IPS-18a (cell line): ENCODE results near the gene NABP2.

ENCODE experiments used
- H3K27ac ChIP-seq: one replicate; pipeline ENCODE4 v1.5.1; 2013; ENCODE audit warnings: low read length
- H3K27me3 ChIP-seq: one replicate; pipeline ENCODE4 v1.6.1; 2013; ENCODE audit warnings: mild to moderate bottlenecking, low read length; ENCODE audit not compliant: control insufficient read depth, insufficient read depth
- H3K36me3 ChIP-seq: one replicate; pipeline ENCODE4 v1.6.1; 2013; ENCODE audit warnings: low read depth, low read length; ENCODE audit not compliant: control insufficient read depth
- H3K4me1 ChIP-seq: one replicate; pipeline ENCODE4 v1.6.1; 2013; ENCODE audit warnings: low read depth, low read length; ENCODE audit not compliant: control insufficient read depth
- H3K4me3 ChIP-seq: one replicate; pipeline ENCODE4 v1.5.1; 2013; ENCODE audit warnings: low read length
- H3K9ac ChIP-seq: one replicate; pipeline ENCODE4 v1.6.1; 2013; ENCODE audit warnings: mild to moderate bottlenecking, low read length, moderate library complexity
- H3K9me3 ChIP-seq: one replicate; pipeline ENCODE4 v1.6.1; 2013; ENCODE audit warnings: low read depth, low read length; ENCODE audit not compliant: control insufficient read depth

The NABP2 gene

GRCh38 chr12:56231184-56231582 lies 7.0 kb downstream of the NABP2 start:
- Histone ChIP-seq H3K9ac (no peak overlapping the region), H3K4me3 (no peak overlapping the region), H3K27me3 (no peaks in the 10 kb centered on the region), H3K27ac (no peak overlapping the region), H3K9me3 (no peaks in the 10 kb centered on the region), H3K4me1 (no peaks in the 10 kb centered on the region), H3K36me3 (no peaks in the 10 kb centered on the region)

DNA sequence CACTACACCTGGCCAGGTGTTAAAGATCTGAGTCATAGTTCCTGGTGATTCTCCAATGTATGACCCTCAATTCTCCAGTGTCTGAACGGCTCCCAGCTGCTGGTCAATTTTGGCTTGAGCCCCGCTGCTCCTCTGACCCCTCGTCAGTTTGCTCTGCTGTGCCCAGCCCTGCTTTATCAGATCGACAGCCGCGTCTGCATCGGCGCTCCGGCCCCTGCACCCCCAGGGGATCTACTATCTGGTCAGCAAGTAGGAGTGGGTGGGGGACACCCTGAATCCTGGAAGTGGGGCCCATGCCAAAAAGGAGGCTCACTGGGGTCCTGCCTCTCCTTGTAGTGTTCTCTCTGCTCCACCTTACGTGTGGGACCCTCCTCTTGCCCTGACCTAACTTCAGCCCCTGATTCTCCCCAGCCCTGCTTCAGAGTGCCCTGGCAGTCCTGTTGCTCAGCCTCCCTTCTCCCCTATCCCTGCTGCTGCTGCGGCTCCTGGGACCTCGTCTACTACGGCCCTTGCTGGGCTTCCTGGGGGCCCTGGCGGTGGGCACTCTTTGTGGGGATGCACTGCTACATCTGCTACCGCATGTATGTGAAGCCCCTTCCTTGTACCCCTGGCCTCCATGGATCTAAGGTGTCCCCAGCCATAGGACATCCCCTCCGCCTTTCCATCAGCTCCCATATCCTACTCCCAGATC lies 10.7 kb downstream of the NABP2 start:
- Histone ChIP-seq H3K27me3 (no peaks in the 10 kb centered on the region), H3K4me3 (no peak overlapping the region), H3K36me3 (no peaks in the 10 kb centered on the region), H3K9ac (no peak overlapping the region), H3K9me3 (no peaks in the 10 kb centered on the region), H3K27ac (no peak overlapping the region), H3K4me1 (no peaks in the 10 kb centered on the region)

GRCh38 chr12:56236091-56236490 lies 11.9 kb downstream of the NABP2 start:
- Histone ChIP-seq H3K27me3 (no peaks in the 10 kb centered on the region), H3K27ac (no peak overlapping the region), H3K4me3 (no peak overlapping the region), H3K9ac (no peak overlapping the region), H3K4me1 (no peaks in the 10 kb centered on the region), H3K9me3 (no peaks in the 10 kb centered on the region), H3K36me3 (peaks cover 5% of the 10 kb centered on the region)

DNA sequence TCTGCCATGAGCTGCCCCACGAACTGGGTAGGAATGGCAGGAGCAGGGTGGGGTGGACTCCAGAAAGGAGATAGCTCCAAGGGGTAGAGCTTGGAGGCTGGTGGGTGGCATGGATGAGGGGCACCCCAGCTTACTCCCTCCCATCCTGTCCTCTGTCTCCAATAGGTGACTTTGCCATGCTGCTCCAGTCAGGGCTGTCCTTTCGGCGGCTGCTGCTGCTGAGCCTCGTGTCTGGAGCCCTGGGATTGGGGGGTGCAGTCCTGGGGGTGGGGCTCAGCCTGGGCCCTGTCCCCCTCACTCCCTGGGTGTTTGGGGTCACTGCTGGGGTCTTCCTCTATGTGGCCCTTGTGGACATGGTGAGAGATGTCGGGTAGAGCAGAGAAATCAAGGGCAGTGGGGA lies 12.8 kb downstream of the NABP2 start:
- Histone ChIP-seq H3K36me3 (peaks cover 13% of the 10 kb centered on the region), H3K4me3 (no peak overlapping the region), H3K27ac (no peak overlapping the region), H3K27me3 (no peaks in the 10 kb centered on the region), H3K9me3 (no peaks in the 10 kb centered on the region), H3K9ac (no peak overlapping the region), H3K4me1 (no peaks in the 10 kb centered on the region)

DNA sequence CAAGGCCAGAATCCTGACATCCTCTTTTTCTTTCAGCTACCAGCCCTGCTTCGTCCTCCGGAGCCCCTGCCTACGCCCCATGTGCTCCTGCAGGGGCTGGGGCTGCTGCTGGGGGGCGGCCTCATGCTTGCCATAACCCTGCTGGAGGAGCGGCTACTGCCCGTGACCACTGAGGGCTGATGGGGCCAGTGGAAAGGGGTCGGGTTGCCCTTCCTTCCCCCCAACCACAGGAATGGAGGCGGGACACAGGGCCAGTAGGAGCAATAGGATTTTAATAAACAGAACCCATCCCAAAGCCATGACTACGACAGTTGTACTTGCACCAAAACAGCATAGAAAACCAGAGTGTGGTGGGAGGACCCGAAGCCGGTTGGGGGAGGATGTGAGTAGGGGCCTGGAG lies 13.4 kb downstream of the NABP2 start:
- Histone ChIP-seq H3K4me3 (no peak overlapping the region), H3K36me3 (peaks cover 16% of the 10 kb centered on the region), H3K27ac (no peak overlapping the region), H3K9ac (no peak overlapping the region), H3K4me1 (no peaks in the 10 kb centered on the region), H3K9me3 (no peaks in the 10 kb centered on the region), H3K27me3 (no peaks in the 10 kb centered on the region)

DNA sequence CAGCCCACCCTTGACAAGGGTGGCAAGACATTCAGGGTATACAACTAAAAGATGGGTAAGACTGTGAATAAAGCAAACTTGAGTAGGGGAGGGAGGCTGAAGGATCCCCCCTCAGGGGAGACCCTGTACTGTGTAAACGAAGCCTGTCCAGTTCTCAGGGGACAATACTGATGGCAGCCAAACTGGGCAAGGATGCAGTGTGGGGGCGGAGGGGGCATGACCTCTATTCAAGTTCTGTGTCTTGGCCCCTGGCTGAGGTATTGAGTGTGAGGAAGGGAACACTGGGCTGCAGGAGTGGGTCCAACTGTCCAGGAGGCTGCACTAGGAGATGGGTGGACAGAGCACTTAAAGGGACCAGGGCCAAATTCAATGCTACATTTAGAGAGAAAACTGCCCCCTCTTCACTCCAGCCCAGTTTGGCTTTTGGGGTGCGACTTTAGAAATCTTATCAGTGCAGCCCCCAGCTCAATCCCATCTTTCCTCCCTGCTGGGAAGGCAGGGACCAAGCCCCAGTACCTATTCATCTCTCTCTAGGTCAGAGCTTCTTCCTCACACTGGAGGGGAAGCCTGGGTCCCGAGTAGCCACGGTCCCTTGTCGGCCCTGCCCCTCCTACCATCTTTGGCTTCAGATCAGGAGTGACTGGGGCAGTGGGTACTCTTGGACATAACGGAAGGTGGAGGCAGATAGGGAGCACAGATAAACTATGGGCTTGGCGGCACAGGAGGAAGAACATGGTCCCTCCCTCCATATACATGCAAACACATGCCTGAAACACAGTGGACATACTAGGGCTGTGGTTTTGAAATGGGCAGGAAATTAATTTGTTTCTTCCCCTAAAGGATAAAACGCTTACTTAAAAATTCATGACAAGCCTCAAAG lies 17.5 kb downstream of the NABP2 start:
- no peak overlapping the region for H3K9ac ChIP-seq
- no peak overlapping the region for H3K4me3 ChIP-seq
- H3K9me3 ChIP-seq = no peaks in the 10 kb centered on the region
- H3K27me3 ChIP-seq = no peaks in the 10 kb centered on the region
- peaks cover 50% of the 10 kb centered on the region for H3K36me3 ChIP-seq
- no peaks in the 10 kb centered on the region for H3K4me1 ChIP-seq
- no peak overlapping the region for H3K27ac ChIP-seq

- H3K36me3 ChIP-seq = peaks cover 62% of the 10 kb centered on the region
- no peak overlapping the region for H3K9ac ChIP-seq
- H3K27ac ChIP-seq = no peak overlapping the region
- H3K27me3 ChIP-seq = no peaks in the 10 kb centered on the region
- no peak overlapping the region for H3K4me3 ChIP-seq
- no peaks in the 10 kb centered on the region for H3K9me3 ChIP-seq
- no peaks in the 10 kb centered on the region for H3K4me1 ChIP-seq
Observed at GRCh38 chr12:56242986-56243385, 18.8 kb downstream of the NABP2 start.

DNA sequence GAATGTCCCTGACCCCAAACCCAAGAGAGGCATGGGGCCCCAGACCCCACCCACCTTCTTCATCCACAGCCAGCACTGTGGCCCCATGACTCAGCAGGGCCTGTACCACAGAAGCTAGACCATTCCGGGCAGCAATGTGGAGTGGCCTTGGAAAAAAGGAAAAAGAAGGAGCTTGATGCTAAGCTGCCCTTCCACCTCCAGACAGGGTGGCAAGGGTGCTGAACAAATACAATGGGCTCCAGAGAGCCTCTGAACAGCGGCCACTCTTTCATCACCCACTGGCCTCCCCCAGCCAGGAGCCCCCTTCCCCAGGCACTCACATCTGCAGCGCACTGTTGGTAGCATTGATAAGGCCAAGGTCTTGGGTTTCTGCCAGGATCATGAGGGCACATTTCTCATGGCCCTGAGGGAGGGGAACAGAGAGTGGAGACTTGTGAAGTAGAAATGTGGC lies 19.6 kb downstream of the NABP2 start:
- Histone ChIP-seq H3K9me3 (no peaks in the 10 kb centered on the region), H3K4me3 (no peak overlapping the region), H3K9ac (no peak overlapping the region), H3K4me1 (no peaks in the 10 kb centered on the region), H3K36me3 (peaks cover 69% of the 10 kb centered on the region), H3K27ac (no peak overlapping the region), H3K27me3 (no peaks in the 10 kb centered on the region)

- H3K27me3 ChIP-seq = no peaks in the 10 kb centered on the region
- H3K9ac ChIP-seq = no peak overlapping the region
- no peak overlapping the region for H3K4me3 ChIP-seq
- H3K36me3 ChIP-seq = peaks cover 75% of the 10 kb centered on the region
- no peaks in the 10 kb centered on the region for H3K4me1 ChIP-seq
- H3K9me3 ChIP-seq = no peaks in the 10 kb centered on the region
- no peak overlapping the region for H3K27ac ChIP-seq
Observed at GRCh38 chr12:56244494-56244893, 20.4 kb downstream of the NABP2 start.

DNA sequence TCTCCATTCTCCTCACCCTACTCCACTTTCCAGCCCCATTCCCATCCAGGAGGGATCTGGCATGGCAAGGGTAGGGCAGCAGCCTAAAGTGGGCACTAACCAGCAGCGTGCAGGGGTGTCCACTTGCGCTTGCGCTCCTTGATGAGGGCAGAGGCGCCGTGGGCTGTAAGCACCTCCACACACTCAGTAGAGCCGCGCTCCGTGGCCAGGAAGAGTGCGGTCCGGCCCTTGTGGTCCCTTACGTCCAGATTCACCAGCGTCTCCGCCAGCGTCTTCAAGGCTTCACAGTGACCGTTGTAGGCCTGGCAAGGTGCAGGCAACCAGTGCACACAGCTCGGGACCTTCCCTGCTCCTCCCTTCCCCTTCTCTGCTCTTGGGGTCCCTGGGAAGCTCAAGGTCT lies 23.8 kb downstream of the NABP2 start:
- H3K9ac ChIP-seq = no peak overlapping the region
- H3K4me3 ChIP-seq = no peak overlapping the region
- no peaks in the 10 kb centered on the region for H3K4me1 ChIP-seq

GRCh38 chr12:56248711-56249110 lies 24.6 kb downstream of the NABP2 start:
- no peak overlapping the region for H3K4me3 ChIP-seq
- H3K36me3 ChIP-seq = peaks cover 80% of the 10 kb centered on the region
- H3K4me1 ChIP-seq = no peaks in the 10 kb centered on the region
- H3K27me3 ChIP-seq = no peaks in the 10 kb centered on the region
- no peak overlapping the region for H3K27ac ChIP-seq
- H3K9ac ChIP-seq = no peak overlapping the region
- no peaks in the 10 kb centered on the region for H3K9me3 ChIP-seq

More for the DNA sequence above, 23.8 kb downstream of the NABP2 start:
- no peak overlapping the region for H3K27ac ChIP-seq
- peaks cover 79% of the 10 kb centered on the region for H3K36me3 ChIP-seq
- H3K9me3 ChIP-seq = no peaks in the 10 kb centered on the region
- H3K27me3 ChIP-seq = no peaks in the 10 kb centered on the region
